Suprapubic skin (tissue), 4 donors: ENCODE measurements around the gene DCAF4.

Experiments
- CTCF ChIP-seq, 2 donors: fragments of 200-600 bp in 1 of 2; fragments of 450-650 bp in 1 of 2; sonication (generic) in 1 of 2; IDR thresholded peaks; one replicate each; pipeline ENCODE4 v1.5.1; 2016 to 2019; ENCODE audit warnings: antibody characterized with exemption in 2 of 2, mild to moderate bottlenecking in 1 of 2, moderate library complexity in 1 of 2
- EP300 ChIP-seq: sonication (generic); formaldehyde crosslinking; IDR thresholded peaks from one replicate; pipeline ENCODE4 v1.6.1; 2017; ENCODE audit warnings: antibody characterized with exemption
- POLR2A ChIP-seq, 2 donors: fragments of 450-650 bp; IDR thresholded peaks; one replicate each; pipeline ENCODE4 v1.6.1; 2017; ENCODE audit warnings: antibody characterized with exemption in 2 of 2, mild to moderate bottlenecking in 2 of 2, moderate library complexity in 2 of 2
- POLR2AphosphoS5 ChIP-seq, 3 donors: sonication (generic); formaldehyde crosslinking; IDR thresholded peaks; one replicate each; pipeline ENCODE4 v1.6.1; 2017; ENCODE audit warnings: antibody characterized with exemption in 3 of 3

DNA sequence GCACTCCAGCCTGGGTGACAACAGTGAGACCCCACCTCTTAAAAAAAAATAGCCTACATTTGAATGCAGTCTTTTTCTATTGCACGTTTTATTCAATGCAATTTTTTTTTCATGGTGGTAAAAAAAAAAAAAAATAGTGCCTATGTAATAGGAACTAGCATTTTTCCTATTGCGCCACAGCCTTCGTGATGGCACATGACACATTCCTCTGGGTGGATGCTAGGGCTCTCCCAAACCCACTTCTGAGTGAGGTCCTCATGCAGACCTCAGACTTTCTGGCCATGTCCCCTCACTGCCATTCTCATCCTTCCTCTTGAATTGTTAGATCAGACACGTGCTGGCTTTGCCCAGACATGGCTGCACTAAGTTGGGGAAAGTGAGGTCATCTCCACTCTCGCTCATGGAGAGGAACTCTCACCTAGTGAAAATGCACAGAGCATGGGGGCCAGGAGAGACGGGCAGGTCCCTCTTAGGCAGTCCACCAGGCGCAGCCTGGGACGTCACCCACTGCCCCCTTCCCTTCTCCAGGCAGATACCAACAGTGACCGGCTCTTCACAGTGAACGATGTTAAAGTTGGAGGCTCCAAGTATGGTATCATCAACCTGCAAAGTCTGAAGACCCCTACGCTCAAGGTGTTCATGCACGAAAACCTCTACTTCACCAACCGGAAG lies 19.2 kb downstream of the DCAF4 start:
- TF ChIP-seq POLR2AphosphoS5 (IDR thresholded peaks at IDR 0.05) (no peak), CTCF (IDR thresholded peaks at IDR 0.05) (no peak), POLR2A (IDR thresholded peaks at IDR 0.05) (no peak), EP300 (no peak)
